ENCODE data around the gene UBR2. TPM values are rescaled to one million over a fixed set of nuclear protein-coding genes. Genes with fewer than 3 reads are reported as not detected.

Gene UBR2
- total and polyA plus RNA-seq, 9 of the 15 experiments (the other 6 are each of a cell fraction or from before 2014, with no cell fraction given), result 9.1 to 38.9 (median 23.4) TPM

DNA sequence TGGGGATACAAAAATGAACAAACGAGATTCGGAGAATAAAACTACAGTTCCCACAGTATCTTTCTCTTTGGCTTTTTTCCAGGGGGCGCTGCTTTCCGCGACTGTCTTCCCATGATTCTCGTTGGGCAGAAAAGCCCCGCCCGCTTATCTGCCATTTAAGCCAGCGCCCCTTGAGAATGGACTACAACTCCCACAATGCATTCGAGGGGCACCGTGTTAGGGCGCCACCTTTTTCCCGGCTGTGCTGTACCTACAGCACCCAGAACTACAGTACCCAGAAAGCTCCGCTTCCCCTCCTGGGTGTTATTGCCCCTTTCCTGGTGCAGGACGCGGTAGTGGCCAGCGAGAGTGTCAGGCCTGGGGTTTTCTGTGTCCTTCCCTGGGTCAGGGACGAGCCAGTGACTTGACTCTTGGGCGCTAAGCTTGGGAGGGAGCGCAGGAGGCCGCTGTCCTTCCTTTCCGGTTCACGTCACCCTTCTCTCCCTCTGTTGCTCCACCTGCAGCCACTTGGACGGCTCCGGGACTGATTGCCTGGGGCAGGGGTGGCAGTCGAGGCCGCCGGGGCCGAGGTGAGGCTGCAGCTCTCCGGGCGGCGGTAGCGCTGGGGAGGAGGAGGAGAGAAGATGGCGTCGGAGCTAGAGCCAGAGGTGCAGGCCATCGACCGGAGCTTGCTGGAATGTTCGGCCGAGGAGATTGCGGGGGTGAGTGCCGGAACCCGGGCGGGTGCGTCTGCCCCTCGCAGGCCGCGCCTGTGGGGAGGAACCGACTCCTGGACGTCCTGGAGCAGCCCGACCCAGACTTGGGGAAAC is at the start of gene UBR2 (continued):
- TF ChIP-seq HMG20B (CRISPR knock-in tag; IDR thresholded peaks at IDR 0.05) (no peak), RREB1 (CRISPR knock-in tag; IDR thresholded peaks at IDR 0.05) (no peak; the same call in 1 of the 2 replicates), BHLHE40 (IDR thresholded peaks at IDR 0.05; ENCODE audit: low read length) (no peak; the same call in 1 of the 2 replicates), ZNF740 (CRISPR knock-in tag; IDR thresholded peaks at IDR 0.05) (no peak), ZNF740 (tag; IDR thresholded peaks at IDR 0.05) (no peak), SUPT5H (IDR thresholded peaks at IDR 0.05) (peak; percentile 93), NCOA6 (IDR thresholded peaks at IDR 0.05) (no peak), SIRT6 (IDR thresholded peaks at IDR 0.05; ENCODE audit: low read depth, low read length) (no peak), ZNF507 (tag; conservative IDR thresholded peaks at IDR 0.05) (no peak), ZNF3 (CRISPR knock-in tag; IDR thresholded peaks at IDR 0.05) (no peak), MAZ (CRISPR knock-in tag; conservative IDR thresholded peaks at IDR 0.05 in 1 of 2, IDR thresholded peaks at IDR 0.05 in 1 of 2) (peak; percentile 92 to 96), ZNF165 (CRISPR knock-in tag; IDR thresholded peaks at IDR 0.05; ENCODE audit: borderline replicate concordance) (0 out of 2 replicates have a peak, but pooled peaks have one; percentile 59), TFE3 (CRISPR knock-in tag; IDR thresholded peaks at IDR 0.05) (no peak), HNRNPLL (IDR thresholded peaks at IDR 0.05; ENCODE audit: low read depth, low read length, poor library complexity, severe bottlenecking) (peak; percentile 64)
- TF ChIP-seq, protein P1, sequence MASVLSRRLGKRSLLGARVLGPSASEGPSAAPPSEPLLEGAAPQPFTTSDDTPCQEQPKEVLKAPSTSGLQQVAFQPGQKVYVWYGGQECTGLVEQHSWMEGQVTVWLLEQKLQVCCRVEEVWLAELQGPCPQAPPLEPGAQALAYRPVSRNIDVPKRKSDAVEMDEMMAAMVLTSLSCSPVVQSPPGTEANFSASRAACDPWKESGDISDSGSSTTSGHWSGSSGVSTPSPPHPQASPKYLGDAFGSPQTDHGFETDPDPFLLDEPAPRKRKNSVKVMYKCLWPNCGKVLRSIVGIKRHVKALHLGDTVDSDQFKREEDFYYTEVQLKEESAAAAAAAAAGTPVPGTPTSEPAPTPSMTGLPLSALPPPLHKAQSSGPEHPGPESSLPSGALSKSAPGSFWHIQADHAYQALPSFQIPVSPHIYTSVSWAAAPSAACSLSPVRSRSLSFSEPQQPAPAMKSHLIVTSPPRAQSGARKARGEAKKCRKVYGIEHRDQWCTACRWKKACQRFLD (CRISPR knock-in tag; IDR thresholded peaks at IDR 0.05), result peak; percentile 93
